ENCODE measurements around the gene FBLN7. TPM values are rescaled to one million over a fixed set of nuclear protein-coding genes. Genes with fewer than 3 reads are reported as not detected.

Gene FBLN7
- total RNA-seq, 1 donor from 2014 or later, result not detected

DNA sequence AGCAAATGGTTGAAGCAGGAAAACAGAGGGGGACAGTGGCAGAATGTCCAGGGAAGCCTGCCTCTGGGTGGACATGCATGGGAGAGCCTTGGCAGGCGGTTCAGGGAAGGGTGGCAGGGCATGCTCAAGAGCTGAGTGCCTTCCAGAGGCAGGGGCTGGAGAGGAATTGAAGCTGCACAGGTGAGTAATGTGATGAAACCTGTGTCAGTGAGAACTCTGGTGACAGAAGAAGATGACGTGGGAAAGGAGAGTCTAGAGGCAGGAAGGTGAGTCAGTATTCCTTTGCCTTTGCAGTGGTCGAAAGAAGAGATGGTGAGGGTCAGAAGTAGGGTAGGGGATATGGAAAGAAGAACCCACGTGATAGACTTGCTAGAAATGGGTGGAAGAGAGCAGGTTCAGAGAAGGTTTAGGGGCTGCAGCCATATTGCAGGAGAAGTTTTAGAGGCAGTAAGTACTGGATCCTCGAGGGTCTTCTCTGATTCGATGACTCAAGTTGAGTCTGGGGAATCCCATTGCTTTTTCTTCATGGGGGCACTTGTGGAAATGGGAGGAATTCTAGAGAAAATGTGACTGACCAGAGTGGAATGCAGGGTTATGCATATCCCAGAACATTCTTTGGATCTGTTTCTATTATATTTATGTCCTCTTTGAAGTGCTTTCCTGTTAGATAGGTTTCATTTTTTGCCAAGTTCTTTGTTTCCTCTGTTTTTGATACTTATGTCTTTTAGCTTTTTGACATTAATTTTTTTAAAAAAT is 45.7 kb upstream of the FBLN7 start:
- Mint-ChIP-seq H3K36me3 (ENCODE audit: low read depth, unreplicated experiment) (peaks cover 13% of the 10 kb centered on the region), H3K27ac (ENCODE audit: unreplicated experiment) (peak overlapping the region; percentile 64), H3K27me3 (ENCODE audit: low read depth, unreplicated experiment) (no peaks in the 10 kb centered on the region), H3K4me3 (ENCODE audit: unreplicated experiment) (no peak overlapping the region), H3K9me3 (ENCODE audit: unreplicated experiment) (no peaks in the 10 kb centered on the region), H3K4me1 (ENCODE audit: low read depth, unreplicated experiment) (peaks cover 35% of the 10 kb centered on the region)
- H3K27me3 ChIP-seq (ENCODE audit: insufficient read depth, low read length), result no peaks in the 10 kb centered on the region
- no peaks in the 10 kb centered on the region for H3K79me2 ChIP-seq (ENCODE audit: insufficient read depth, low read length)
- H3K36me3 ChIP-seq (ENCODE audit: insufficient read depth, low read length), result peaks cover 27% of the 10 kb centered on the region
- H3K27ac ChIP-seq (ENCODE audit: low read depth, low read length), result peak overlapping the region; percentile 69
- FAIRE-seq (peak; percentile 60), DNase-seq (ENCODE audit: low read depth) (peak; percentile 85)
- no peak overlapping the region for H2AFZ ChIP-seq (ENCODE audit: low read depth, low read length)
- peak overlapping the region; percentile 65 for H3K4me2 ChIP-seq (ENCODE audit: low read length)
- no peak overlapping the region for H3K9ac ChIP-seq (ENCODE audit: low read length)
- peaks cover 3% of the 10 kb centered on the region for H4K20me1 ChIP-seq (ENCODE audit: insufficient read depth, low read length)
- H3K4me3 ChIP-seq (ENCODE audit: insufficient read depth, low read depth, low read length), result no peak overlapping the region
- no peak for TF ChIP-seq EZH2 (IDR thresholded peaks at IDR 0.05; ENCODE audit: insufficient read depth, low read length)
- TF ChIP-seq, protein P1, sequence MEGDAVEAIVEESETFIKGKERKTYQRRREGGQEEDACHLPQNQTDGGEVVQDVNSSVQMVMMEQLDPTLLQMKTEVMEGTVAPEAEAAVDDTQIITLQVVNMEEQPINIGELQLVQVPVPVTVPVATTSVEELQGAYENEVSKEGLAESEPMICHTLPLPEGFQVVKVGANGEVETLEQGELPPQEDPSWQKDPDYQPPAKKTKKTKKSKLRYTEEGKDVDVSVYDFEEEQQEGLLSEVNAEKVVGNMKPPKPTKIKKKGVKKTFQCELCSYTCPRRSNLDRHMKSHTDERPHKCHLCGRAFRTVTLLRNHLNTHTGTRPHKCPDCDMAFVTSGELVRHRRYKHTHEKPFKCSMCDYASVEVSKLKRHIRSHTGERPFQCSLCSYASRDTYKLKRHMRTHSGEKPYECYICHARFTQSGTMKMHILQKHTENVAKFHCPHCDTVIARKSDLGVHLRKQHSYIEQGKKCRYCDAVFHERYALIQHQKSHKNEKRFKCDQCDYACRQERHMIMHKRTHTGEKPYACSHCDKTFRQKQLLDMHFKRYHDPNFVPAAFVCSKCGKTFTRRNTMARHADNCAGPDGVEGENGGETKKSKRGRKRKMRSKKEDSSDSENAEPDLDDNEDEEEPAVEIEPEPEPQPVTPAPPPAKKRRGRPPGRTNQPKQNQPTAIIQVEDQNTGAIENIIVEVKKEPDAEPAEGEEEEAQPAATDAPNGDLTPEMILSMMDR (IDR thresholded peaks at IDR 0.05; ENCODE audit: insufficient read depth, low read depth, low read length), result no peak
- H3K4me1 ChIP-seq (ENCODE audit: insufficient read depth, low read length), result peaks cover 16% of the 10 kb centered on the region
- no peaks in the 10 kb centered on the region for H3K9me3 ChIP-seq (ENCODE audit: insufficient read depth, low read depth, low read length)

DNA sequence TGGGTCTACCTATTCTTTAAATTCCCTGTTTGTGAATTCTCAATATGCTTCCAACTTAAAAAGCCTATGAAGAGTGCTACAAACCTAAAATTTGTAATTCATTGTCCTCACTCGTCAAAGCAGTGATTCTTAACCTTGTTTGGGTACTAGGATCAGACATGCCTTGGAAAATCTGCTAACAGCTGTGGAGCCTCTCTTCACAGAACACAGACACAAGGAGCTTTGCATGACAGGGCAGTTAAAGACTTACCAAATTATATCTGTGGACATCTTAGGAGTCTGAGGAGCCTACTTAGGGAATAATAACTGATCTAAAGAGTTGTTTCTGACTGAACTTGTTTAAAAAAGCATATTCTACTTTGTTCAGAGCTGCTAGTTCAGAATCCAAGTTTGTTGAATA is 45.0 kb upstream of the FBLN7 start:
- Histone ChIP-seq H4K20me1 (ENCODE audit: insufficient read depth, low read length) (peaks cover 3% of the 10 kb centered on the region), H2AFZ (ENCODE audit: low read depth, low read length) (no peak overlapping the region), H3K79me2 (ENCODE audit: insufficient read depth, low read length) (no peaks in the 10 kb centered on the region), H3K4me2 (ENCODE audit: low read length) (peak overlapping the region; percentile 65), H3K4me3 (ENCODE audit: insufficient read depth, low read depth, low read length) (no peak overlapping the region), H3K27me3 (ENCODE audit: insufficient read depth, low read length) (no peaks in the 10 kb centered on the region), H3K9ac (ENCODE audit: low read length) (peak overlapping the region; percentile 36), H3K9me3 (ENCODE audit: insufficient read depth, low read depth, low read length) (no peaks in the 10 kb centered on the region), H3K27ac (ENCODE audit: low read depth, low read length) (peak overlapping the region; percentile 69), H3K36me3 (ENCODE audit: insufficient read depth, low read length) (peaks cover 27% of the 10 kb centered on the region), H3K4me1 (ENCODE audit: insufficient read depth, low read length) (peaks cover 16% of the 10 kb centered on the region)
- TF ChIP-seq EZH2 (IDR thresholded peaks at IDR 0.05; ENCODE audit: insufficient read depth, low read length), result no peak
- TF ChIP-seq, protein P1 (IDR thresholded peaks at IDR 0.05; ENCODE audit: insufficient read depth, low read depth, low read length), result no peak
- Mint-ChIP-seq H3K36me3 (ENCODE audit: low read depth, unreplicated experiment) (peaks cover 17% of the 10 kb centered on the region), H3K4me1 (ENCODE audit: low read depth, unreplicated experiment) (peaks cover 35% of the 10 kb centered on the region), H3K4me3 (ENCODE audit: unreplicated experiment) (no peak overlapping the region), H3K27ac (ENCODE audit: unreplicated experiment) (peak overlapping the region; percentile 64), H3K27me3 (ENCODE audit: low read depth, unreplicated experiment) (no peaks in the 10 kb centered on the region), H3K9me3 (ENCODE audit: unreplicated experiment) (no peaks in the 10 kb centered on the region)
- DNase-seq (ENCODE audit: low read depth) (no peak), FAIRE-seq (no peak)

DNA sequence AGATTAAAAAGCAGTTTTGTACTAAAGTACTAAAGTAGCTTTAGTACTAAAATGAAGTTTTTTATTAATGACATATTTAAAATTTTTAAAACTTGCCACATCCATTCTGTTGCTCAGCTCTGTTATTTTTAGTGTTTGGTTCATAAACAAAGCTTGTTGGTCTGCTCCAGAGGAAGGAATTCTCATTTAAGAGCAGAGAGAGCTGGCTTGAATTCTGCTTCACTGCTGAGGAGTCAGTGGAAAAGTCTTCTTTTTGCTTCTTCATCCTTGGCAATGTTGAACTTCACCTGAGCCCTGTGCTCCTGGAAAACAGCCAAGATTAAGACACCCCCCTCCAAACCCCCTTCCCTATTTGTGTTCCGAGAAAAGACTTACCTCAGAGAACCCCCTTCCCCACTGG is 42.5 kb upstream of the FBLN7 start:
- TF ChIP-seq, protein P1 (IDR thresholded peaks at IDR 0.05; ENCODE audit: insufficient read depth, low read depth, low read length), result no peak
- TF ChIP-seq EZH2 (IDR thresholded peaks at IDR 0.05; ENCODE audit: insufficient read depth, low read length), result no peak
- peak overlapping the region; percentile 91 for H3K27ac Mint-ChIP-seq (ENCODE audit: unreplicated experiment)
- FAIRE-seq (no peak), DNase-seq (ENCODE audit: low read depth) (no peak)
- H3K9ac ChIP-seq (ENCODE audit: low read length), result no peak overlapping the region
- H3K9me3 Mint-ChIP-seq (ENCODE audit: unreplicated experiment), result no peaks in the 10 kb centered on the region
- H3K36me3 ChIP-seq (ENCODE audit: insufficient read depth, low read length), result peaks cover 32% of the 10 kb centered on the region
- no peaks in the 10 kb centered on the region for H3K27me3 Mint-ChIP-seq (ENCODE audit: low read depth, unreplicated experiment)
- no peaks in the 10 kb centered on the region for H3K9me3 ChIP-seq (ENCODE audit: insufficient read depth, low read depth, low read length)
- no peak overlapping the region for H3K4me3 ChIP-seq (ENCODE audit: insufficient read depth, low read depth, low read length)
- H3K36me3 Mint-ChIP-seq (ENCODE audit: low read depth, unreplicated experiment), result peaks cover 7% of the 10 kb centered on the region
- H4K20me1 ChIP-seq (ENCODE audit: insufficient read depth, low read length), result peaks cover 3% of the 10 kb centered on the region
- H3K27me3 ChIP-seq (ENCODE audit: insufficient read depth, low read length), result no peaks in the 10 kb centered on the region
- no peak overlapping the region for H2AFZ ChIP-seq (ENCODE audit: low read depth, low read length)
- no peaks in the 10 kb centered on the region for H3K79me2 ChIP-seq (ENCODE audit: insufficient read depth, low read length)
- H3K4me2 ChIP-seq (ENCODE audit: low read length), result no peak overlapping the region
- no peak overlapping the region for H3K4me3 Mint-ChIP-seq (ENCODE audit: unreplicated experiment)
- peaks cover 16% of the 10 kb centered on the region for H3K4me1 ChIP-seq (ENCODE audit: insufficient read depth, low read length)
- H3K27ac ChIP-seq (ENCODE audit: low read depth, low read length), result no peak overlapping the region
- H3K4me1 Mint-ChIP-seq (ENCODE audit: low read depth, unreplicated experiment), result peaks cover 35% of the 10 kb centered on the region

Data from astrocyte (in vitro differentiated cells and primary cell).